AG09309 (cell line): Measurements from ENCODE around the gene IL25.

Experiments used
- DNase-seq: peaks from one replicate; pipeline ENCODE4 v3.0.0-alpha.2; 2010; ENCODE audit warnings: low read depth
- H3K4me3 ChIP-seq: 2 replicates; pipeline ENCODE4 v1.5.1; 2011; ENCODE audit warnings: mild to moderate bottlenecking, low read depth, low read length, moderate library complexity; ENCODE audit not compliant: control insufficient read depth
- CTCF ChIP-seq: IDR thresholded peaks from 2 replicates; pipeline ENCODE4 v1.5.1; 2011; ENCODE audit warnings: mild to moderate bottlenecking, low read depth, low read length, inconsistent platforms; ENCODE audit not compliant: insufficient read depth, control insufficient read depth; ENCODE audit errors: missing control alignments

Gene IL25

GRCh38 chr14:23408307-23408630 is 35.7 kb downstream of the IL25 start:
- no peak for DNase-seq
- TF ChIP-seq CTCF, result no peak
- H3K4me3 ChIP-seq, result no peak overlapping the region

GRCh38 chr14:23409475-23409874 is 36.9 kb downstream of the IL25 start:
- H3K4me3 ChIP-seq, result no peak overlapping the region
- DNase-seq, result no peak
- TF ChIP-seq CTCF, result no peak

- no peak for TF ChIP-seq CTCF
- no peak overlapping the region for H3K4me3 ChIP-seq
- DNase-seq, result no peak
Measured at GRCh38 chr14:23409966-23410635, 37.5 kb downstream of the IL25 start.

GRCh38 chr14:23411563-23412525 is 39.2 kb downstream of the IL25 start:
- DNase-seq, result no peak
- TF ChIP-seq CTCF, result no peak
- no peak overlapping the region for H3K4me3 ChIP-seq

- no peak overlapping the region for H3K4me3 ChIP-seq
- TF ChIP-seq CTCF, result no peak
- DNase-seq, result no peak
Measured at GRCh38 chr14:23413681-23414080, 41.1 kb downstream of the IL25 start.

- no peak overlapping the region for H3K4me3 ChIP-seq
- no peak for DNase-seq
- TF ChIP-seq CTCF, result no peak
Measured at GRCh38 chr14:23414254-23414653, 41.6 kb downstream of the IL25 start.
